Endothelial cell of coronary artery (primary cell): ENCODE measurements around the gene C1GALT1. TPM values are rescaled to one million over a fixed set of nuclear protein-coding genes. Genes with fewer than 3 reads are reported as not detected.

Experiments
- total RNA-seq: library from RNA; depleted of rRNA; stranded (reverse); fragments of >200 nt; gene quantifications from 2 replicates; pipeline ENCODE4 v1.2.3, GENCODE V29; 2014

C1GALT1 gene
- 15.3 and 16.1 TPM in 2 replicates for total RNA-seq

GRCh38 chr7:7182156-7183060, at the start of gene C1GALT1:
C1GALT1 (plus strand) TSS chr7:7182544; CDS start chr7:7234320, 51,776 bp downstream.

